ENCODE data around the gene SLC25A44.
A peak's percentile ranks its signal among the peaks of the same experiment; 100 is the strongest.

Gene SLC25A44

GRCh38 chr1:156193488-156194299 is at the start of gene SLC25A44:
Gene SLC25A44 (plus strand): TSS chr1:156194104. CDS start chr1:156199848, 5,744 bp downstream.
- peak; percentile 96 for ATAC-seq
- Mint-ChIP-seq H3K4me3 (no peak within 1 kb of the TSS), H3K36me3 (ENCODE audit: low read depth) (peaks cover 39% of the 10 kb centered on the region), H3K9me3 (no peaks in the 10 kb centered on the region), H3K27me3 (no peaks in the 10 kb centered on the region), H3K4me1 (peaks cover 53% of the 10 kb centered on the region), H3K27ac (peak within 1 kb of the TSS; percentile 96)
- DNase-seq, result peak; percentile 96

- Mint-ChIP-seq H3K9me3 (no peaks in the 10 kb centered on the region), H3K27ac (no peak overlapping the region), H3K4me1 (peaks cover 41% of the 10 kb centered on the region), H3K27me3 (no peaks in the 10 kb centered on the region), H3K4me3 (no peak overlapping the region), H3K36me3 (ENCODE audit: low read depth) (peaks cover 5% of the 10 kb centered on the region)
- DNase-seq (no peak), ATAC-seq (no peak)
Measured at GRCh38 chr1:156144742-156145141, 49.2 kb upstream of the SLC25A44 start.

DNA sequence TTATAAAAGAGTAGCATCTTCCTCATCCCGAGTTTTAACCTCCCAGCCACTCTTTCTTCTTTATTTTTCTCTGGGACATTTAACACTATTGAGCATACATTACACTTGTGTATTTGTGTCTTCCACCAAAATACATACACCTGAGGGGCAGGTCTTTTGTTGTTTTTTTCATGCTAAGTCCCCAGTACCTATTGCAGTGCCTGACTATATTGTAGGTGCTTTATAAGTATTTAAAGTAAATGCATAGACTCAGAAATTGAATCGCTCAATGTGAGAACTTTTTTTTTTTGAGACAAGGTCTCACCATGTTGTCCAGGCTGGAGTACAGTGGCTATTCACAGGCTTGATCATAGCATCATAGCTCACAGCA is 48.3 kb upstream of the SLC25A44 start:
- Mint-ChIP-seq H3K27me3 (no peaks in the 10 kb centered on the region), H3K36me3 (ENCODE audit: low read depth) (no peaks in the 10 kb centered on the region), H3K9me3 (no peaks in the 10 kb centered on the region), H3K27ac (no peak overlapping the region), H3K4me1 (peaks cover 49% of the 10 kb centered on the region), H3K4me3 (no peak overlapping the region)
- ATAC-seq, result no peak
- DNase-seq, result no peak

- DNase-seq (peak; percentile 36), ATAC-seq (peak; percentile 78)
- Mint-ChIP-seq H3K27ac (peak overlapping the region; percentile 90), H3K36me3 (ENCODE audit: low read depth) (no peaks in the 10 kb centered on the region), H3K27me3 (no peaks in the 10 kb centered on the region), H3K9me3 (no peaks in the 10 kb centered on the region), H3K4me1 (peaks cover 55% of the 10 kb centered on the region), H3K4me3 (peak overlapping the region; percentile 70)
Measured at GRCh38 chr1:156146020-156146768, 47.7 kb upstream of the SLC25A44 start.

DNA sequence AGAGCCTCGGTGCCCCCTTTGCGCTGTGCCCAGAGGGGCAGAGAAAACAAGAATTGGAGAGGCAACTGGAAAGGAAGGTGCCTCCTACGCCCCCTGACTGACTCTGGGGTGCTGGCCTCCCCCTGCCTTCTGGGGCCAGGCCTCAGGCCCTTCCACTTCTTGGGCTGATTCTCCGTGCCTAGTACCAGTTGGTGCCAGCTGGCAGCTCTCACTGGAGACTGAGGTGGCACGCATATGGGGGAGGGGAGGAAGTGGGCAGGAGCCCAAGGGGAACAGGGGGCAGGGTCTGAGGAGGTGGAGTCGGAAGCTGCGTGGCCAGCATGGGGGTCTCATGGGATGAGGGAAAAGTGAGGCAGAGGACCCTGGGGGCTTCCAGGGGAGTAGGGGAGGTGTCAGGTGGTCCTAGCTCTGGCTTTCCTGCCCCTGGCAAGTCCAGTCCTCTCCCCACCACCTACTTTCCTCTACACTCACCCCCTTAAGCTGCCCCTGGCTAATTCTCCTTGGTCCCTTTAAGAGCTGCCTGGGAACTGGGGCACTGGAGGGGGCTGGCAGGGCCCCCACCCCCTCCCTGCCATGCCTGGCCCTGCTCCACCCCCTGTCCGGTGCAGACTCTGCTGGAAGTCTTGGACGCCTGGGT is 47.0 kb upstream of the SLC25A44 start:
- H3K36me3 Mint-ChIP-seq (ENCODE audit: low read depth), result no peaks in the 10 kb centered on the region
- ATAC-seq (no peak), DNase-seq (peak; percentile 50)
- H3K4me3 Mint-ChIP-seq, result peak overlapping the region; percentile 70
- H3K27me3 Mint-ChIP-seq, result no peaks in the 10 kb centered on the region
- peak overlapping the region; percentile 90 for H3K27ac Mint-ChIP-seq
- peaks cover 62% of the 10 kb centered on the region for H3K4me1 Mint-ChIP-seq
- H3K9me3 Mint-ChIP-seq, result no peaks in the 10 kb centered on the region

DNA sequence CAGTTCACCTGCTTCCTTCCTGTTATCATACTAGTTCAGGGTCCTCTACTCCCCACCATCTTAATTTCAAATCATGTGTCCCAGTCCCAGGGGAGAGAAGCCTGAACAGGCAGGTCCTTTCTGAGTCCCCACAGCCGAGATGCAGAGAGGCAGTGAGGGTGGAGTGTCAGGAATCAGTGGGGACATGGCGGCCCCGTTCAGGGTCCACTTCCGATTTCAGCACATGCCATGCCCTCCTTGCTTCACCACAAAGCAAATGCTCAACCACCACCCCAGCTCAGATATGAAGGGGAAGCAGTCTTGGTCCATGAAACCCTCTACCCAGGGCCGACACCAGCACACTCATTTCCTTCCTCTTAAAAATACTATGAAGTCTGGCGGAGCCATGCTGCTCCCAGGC is 45.7 kb upstream of the SLC25A44 start:
- peak overlapping the region; percentile 26 for H3K4me3 Mint-ChIP-seq
- H3K4me1 Mint-ChIP-seq, result peaks cover 75% of the 10 kb centered on the region
- no peaks in the 10 kb centered on the region for H3K36me3 Mint-ChIP-seq (ENCODE audit: low read depth)
- ATAC-seq, result no peak
- no peaks in the 10 kb centered on the region for H3K9me3 Mint-ChIP-seq
- peak; percentile 30 for DNase-seq
- H3K27me3 Mint-ChIP-seq, result no peaks in the 10 kb centered on the region
- H3K27ac Mint-ChIP-seq, result peak overlapping the region; percentile 91

DNA sequence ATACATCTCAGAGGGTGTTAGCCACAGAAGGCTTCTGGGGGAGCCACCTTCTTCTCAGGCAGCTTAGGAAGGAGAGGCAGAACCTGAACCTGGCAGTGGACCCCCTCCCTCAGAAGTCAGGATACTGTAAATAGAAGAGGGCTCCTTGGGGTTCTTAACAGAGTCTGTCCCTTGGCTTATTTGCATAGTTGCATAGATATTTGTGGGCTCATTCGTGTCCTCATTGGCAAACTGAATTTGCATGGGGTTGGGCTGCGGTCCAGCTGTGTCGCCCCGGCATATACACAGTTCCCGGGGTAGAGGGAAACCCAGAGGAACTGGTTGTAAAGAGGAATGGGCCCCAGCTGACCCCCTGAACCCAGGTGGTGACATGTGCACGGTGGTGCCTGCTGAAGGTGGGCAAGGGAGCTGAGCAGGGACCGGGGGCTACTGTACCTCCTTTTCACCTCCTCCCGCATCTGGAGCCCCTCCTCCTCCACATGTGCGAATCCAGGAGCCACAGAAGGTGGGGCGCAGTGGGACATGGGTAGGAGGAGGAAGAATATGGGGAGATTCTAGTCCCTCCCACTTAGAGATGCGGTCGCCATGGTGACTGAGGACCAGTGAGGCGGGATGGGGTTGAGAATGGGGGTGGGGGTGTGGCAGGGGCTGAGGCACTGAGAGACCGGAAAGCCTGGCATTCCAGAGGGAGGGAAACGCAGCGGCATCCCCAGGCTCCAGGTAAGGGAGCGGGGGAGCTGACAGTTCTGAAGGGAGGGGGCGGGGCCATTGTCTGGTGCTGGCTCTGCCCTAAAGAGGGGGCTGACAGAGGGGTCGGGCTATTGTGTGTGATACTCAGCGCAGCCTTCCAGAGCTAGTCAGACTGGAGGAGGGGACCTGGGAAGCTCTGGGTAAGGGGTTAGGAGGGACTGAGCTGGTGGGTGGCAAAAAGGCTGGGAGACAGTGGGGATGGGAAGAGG is 44.3 kb upstream of the SLC25A44 start:
- peaks cover 87% of the 10 kb centered on the region for H3K4me1 Mint-ChIP-seq
- ATAC-seq (peak; percentile 11), DNase-seq (peak; percentile 25)
- no peaks in the 10 kb centered on the region for H3K9me3 Mint-ChIP-seq
- no peak overlapping the region for H3K27ac Mint-ChIP-seq
- H3K4me3 Mint-ChIP-seq, result no peak overlapping the region
- no peaks in the 10 kb centered on the region for H3K27me3 Mint-ChIP-seq
- H3K36me3 Mint-ChIP-seq (ENCODE audit: low read depth), result peaks cover 3% of the 10 kb centered on the region

GRCh38 chr1:156150333-156151011 is 43.4 kb upstream of the SLC25A44 start:
- Mint-ChIP-seq H3K27ac (no peak overlapping the region), H3K9me3 (no peaks in the 10 kb centered on the region), H3K4me3 (no peak overlapping the region), H3K4me1 (peaks cover 93% of the 10 kb centered on the region), H3K36me3 (ENCODE audit: low read depth) (peaks cover 8% of the 10 kb centered on the region), H3K27me3 (no peaks in the 10 kb centered on the region)
- ATAC-seq (peak; percentile 20), DNase-seq (peak; percentile 55)

GRCh38 chr1:156151093-156151688 is 42.7 kb upstream of the SLC25A44 start:
- peak; percentile 31 for DNase-seq
- peak overlapping the region; percentile 90 for H3K27ac Mint-ChIP-seq
- ATAC-seq, result no peak
- H3K4me3 Mint-ChIP-seq, result no peak overlapping the region
- peaks cover 14% of the 10 kb centered on the region for H3K36me3 Mint-ChIP-seq (ENCODE audit: low read depth)
- H3K4me1 Mint-ChIP-seq, result peaks cover 93% of the 10 kb centered on the region
- no peaks in the 10 kb centered on the region for H3K9me3 Mint-ChIP-seq
- H3K27me3 Mint-ChIP-seq, result no peaks in the 10 kb centered on the region

- peaks cover 94% of the 10 kb centered on the region for H3K4me1 Mint-ChIP-seq
- peaks cover 28% of the 10 kb centered on the region for H3K36me3 Mint-ChIP-seq (ENCODE audit: low read depth)
- no peaks in the 10 kb centered on the region for H3K9me3 Mint-ChIP-seq
- peak overlapping the region; percentile 90 for H3K4me3 Mint-ChIP-seq
- ATAC-seq, result peak; percentile 24
- peak overlapping the region; percentile 90 for H3K27ac Mint-ChIP-seq
- no peaks in the 10 kb centered on the region for H3K27me3 Mint-ChIP-seq
- DNase-seq, result peak; percentile 46
Measured at GRCh38 chr1:156152628-156153027, 41.3 kb upstream of the SLC25A44 start.

- Mint-ChIP-seq H3K9me3 (no peaks in the 10 kb centered on the region), H3K4me3 (peak within 1 kb of the TSS; percentile 90), H3K4me1 (peaks cover 94% of the 10 kb centered on the region), H3K27me3 (no peaks in the 10 kb centered on the region), H3K36me3 (ENCODE audit: low read depth) (peaks cover 35% of the 10 kb centered on the region), H3K27ac (peak within 1 kb of the TSS; percentile 90)
- ATAC-seq (no peak), DNase-seq (no peak)
Measured at GRCh38 chr1:156153362-156153761, 40.5 kb upstream of the SLC25A44 start, which contains the start of gene SEMA4A. Gene SEMA4A (plus strand): TSS chr1:156153585. CDS start chr1:156154579, 994 bp downstream.

DNA sequence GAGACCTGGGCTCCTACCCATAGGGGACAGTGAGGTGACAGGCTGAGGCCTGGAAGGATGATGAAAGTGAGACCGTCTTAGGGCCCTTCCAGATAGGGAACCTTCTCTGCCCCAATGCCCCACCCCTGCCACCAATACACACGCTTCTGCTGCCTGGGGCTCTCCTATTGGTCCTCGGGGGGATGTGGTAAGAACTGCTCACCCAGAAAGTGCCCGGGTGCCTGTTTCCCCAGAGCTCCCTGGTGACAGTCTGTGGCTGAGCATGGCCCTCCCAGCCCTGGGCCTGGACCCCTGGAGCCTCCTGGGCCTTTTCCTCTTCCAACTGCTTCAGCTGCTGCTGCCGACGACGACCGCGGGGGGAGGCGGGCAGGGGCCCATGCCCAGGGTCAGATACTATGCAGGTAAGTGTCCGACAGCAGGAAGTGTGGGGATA is 39.6 kb upstream of the SLC25A44 start:
- H3K27ac Mint-ChIP-seq, result peak overlapping the region; percentile 90
- peak overlapping the region; percentile 90 for H3K4me3 Mint-ChIP-seq
- H3K4me1 Mint-ChIP-seq, result peaks cover 96% of the 10 kb centered on the region
- no peaks in the 10 kb centered on the region for H3K9me3 Mint-ChIP-seq
- peaks cover 45% of the 10 kb centered on the region for H3K36me3 Mint-ChIP-seq (ENCODE audit: low read depth)
- H3K27me3 Mint-ChIP-seq, result no peaks in the 10 kb centered on the region
- ATAC-seq (peak; percentile 85), DNase-seq (peak; percentile 78)

Measured in activated naive CD8-positive, alpha-beta T cell treated with anti-CD3 and anti-CD28 coated beads, Interleukin-2, amount 50 U/mL, for 24 hours (primary cell).